Natural killer cell (primary cell): ENCODE measurements around the gene NPIPA3. TPM values are rescaled to one million over a fixed set of nuclear protein-coding genes. Genes with fewer than 3 reads are reported as not detected.
"Not testable (repeated sequence)": the region's sequence is repeated elsewhere in the genome, so short reads cannot be mapped to it uniquely, and the experiment has no call there.

Experiments used
- ATAC-seq, 3 donors: fragments of 150-1000 bp in 2 of 3; fragments of 200-7000 bp in 1 of 3; cut with Tn5 transposase; 1 replicate in 1 of 3; 2 replicates in 2 of 3; pipeline ENCODE4 v1.10.0; 2021; ENCODE audit warnings: mild to moderate bottlenecking in 2 of 3, moderate library complexity in 2 of 3
- DNase-seq, 2 donors: peaks; one replicate each; pipeline versions ENCODE4 v3.0.0 to v3.0.0-alpha.2; 2013 to 2021; ENCODE audit warnings: mixed read lengths in 1 of 2
- H3K27ac ChIP-seq: one replicate; pipeline ENCODE4 v1.5.1; 2013; ENCODE audit warnings: mild to moderate bottlenecking, low read length
- H3K27me3 ChIP-seq: one replicate; pipeline ENCODE4 v1.6.1; 2013; ENCODE audit warnings: low read length; ENCODE audit not compliant: control insufficient read depth, insufficient read depth
- H3K36me3 ChIP-seq: one replicate; pipeline ENCODE4 v1.6.1; 2013; ENCODE audit warnings: low read length; ENCODE audit not compliant: control insufficient read depth, insufficient read depth
- H3K4me1 ChIP-seq: one replicate; pipeline ENCODE4 v1.6.1; 2013; ENCODE audit warnings: low read length; ENCODE audit not compliant: control insufficient read depth, insufficient read depth
- H3K4me3 ChIP-seq: one replicate; pipeline ENCODE4 v1.5.1; 2013; ENCODE audit warnings: low read length
- H3K9me3 ChIP-seq: one replicate; pipeline ENCODE4 v1.6.1; 2013; ENCODE audit warnings: low read length; ENCODE audit not compliant: control insufficient read depth, insufficient read depth
- H3K27ac Mint-ChIP-seq, 2 donors: one replicate each; pipeline ENCODE4 v1.8.0; 2022; ENCODE audit warnings: mild to moderate bottlenecking in 2 of 2, mixed read lengths in 2 of 2, moderate library complexity in 1 of 2
- H3K27me3 Mint-ChIP-seq, 2 donors: one replicate each; pipeline ENCODE4 v1.8.0; 2022; ENCODE audit warnings: low read depth in 2 of 2, mixed read lengths in 2 of 2
- H3K36me3 Mint-ChIP-seq: one replicate; pipeline ENCODE4 v1.8.0; 2022; ENCODE audit warnings: mixed read lengths
- H3K4me1 Mint-ChIP-seq, 2 donors: one replicate each; pipeline ENCODE4 v1.8.0; 2022; ENCODE audit warnings: mixed read lengths in 2 of 2
- H3K4me3 Mint-ChIP-seq: one replicate; pipeline ENCODE4 v1.8.0; 2022; ENCODE audit warnings: mild to moderate bottlenecking, moderate library complexity, mixed read lengths
- H3K9me3 Mint-ChIP-seq, 2 donors: one replicate each; pipeline ENCODE4 v1.8.0; 2022; ENCODE audit warnings: mixed read lengths in 2 of 2
- WGBS: methylation state at CpG from one replicate; pipeline ENCODE4 v1.1.7; 2013; ENCODE audit warnings: missing lambda C conversion rate; ENCODE audit not compliant: insufficient coverage; 5-methylcytosine and 5-hydroxymethylcytosine counted together
- intact Hi-C: fragments of 100-400 bp; cut with micrococcal nuclease; formaldehyde crosslinking; loops from one replicate; pipeline ENCODE4 v1.14.2; 2022
- total RNA-seq, 4 donors: library from RNA; stranded (reverse); fragments of 120-200 nt in 1 of 4; gene quantifications; one replicate each; pipeline versions ENCODE4 v1.2.3 to v1.2.4, GENCODE V29; 2013 to 2022
- TF ChIP-seq, protein P1 (sequence below): fragments of 200-600 bp; IDR thresholded peaks from one replicate; pipeline ENCODE4 v1.8.0; 2022; ENCODE audit warnings: antibody characterized with exemption

NPIPA3 gene
- 1 to 10 TPM in 1 of 3 donors, not detected in 2; 3.1 TPM for total RNA-seq
- total RNA-seq (2013) = 1.6 TPM

DNA sequence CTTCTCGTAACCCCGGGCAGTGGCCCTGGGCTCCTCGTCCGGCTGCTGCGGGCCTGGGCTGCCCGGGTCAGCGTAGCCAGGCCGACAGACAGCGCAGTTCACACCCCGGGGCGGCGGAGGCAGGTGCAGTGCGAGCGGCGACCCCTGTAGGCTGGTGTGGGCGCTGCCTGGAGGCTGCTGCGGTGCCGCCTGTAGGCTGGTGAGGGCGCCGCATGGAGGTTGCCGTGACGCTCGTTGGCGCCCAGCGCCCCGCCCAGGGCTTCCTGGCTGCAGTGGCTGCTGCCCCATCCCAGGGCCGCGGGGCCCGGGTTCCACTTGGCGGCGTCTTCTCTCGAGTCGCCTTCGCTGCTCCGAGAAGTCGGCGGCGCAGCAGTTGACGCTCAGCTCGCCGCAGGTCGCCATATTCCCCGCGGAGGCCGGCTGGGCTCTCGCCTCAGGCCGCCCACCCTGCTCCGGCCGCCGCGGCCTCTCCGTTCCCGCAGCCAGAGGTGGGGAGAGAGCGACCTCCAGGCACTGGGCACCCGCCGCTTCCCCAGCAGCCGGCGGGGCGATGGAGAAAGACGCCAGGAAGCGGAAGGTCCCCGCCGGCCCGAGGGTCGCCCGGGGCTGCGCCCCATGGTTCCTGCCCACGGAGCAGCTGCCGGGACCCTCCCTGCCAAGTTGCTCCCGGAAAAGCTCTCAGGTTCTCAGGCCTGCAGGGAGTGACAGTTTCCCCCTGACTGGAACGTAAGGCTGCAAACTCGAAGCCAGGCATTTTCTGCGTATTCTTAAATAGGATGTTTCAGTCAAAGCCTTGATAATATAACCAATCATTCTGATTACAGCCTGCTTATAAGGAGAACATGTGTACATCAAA lies at the start of gene NPIPA3:
NPIPA3 (plus strand) TSS at position 256 of the 856 bp plus-strand sequence. CDS start 5,533 bp downstream, outside the sequence.
- DNase-seq, intact Hi-C loops, H3K9me3 ChIP-seq, H3K4me1 ChIP-seq, H3K36me3 ChIP-seq, H3K27me3 Mint-ChIP-seq, H3K9me3 Mint-ChIP-seq, H3K4me3 Mint-ChIP-seq, H3K4me1 Mint-ChIP-seq, H3K27ac ChIP-seq, H3K27me3 ChIP-seq, H3K27ac Mint-ChIP-seq, H3K4me3 ChIP-seq, H3K36me3 Mint-ChIP-seq: not testable (repeated sequence)
- ATAC-seq = peak; percentile 99 to 100 (median 99)
- no CpG with 5 or more reads among the region's 73 CpGs for WGBS

DNA sequence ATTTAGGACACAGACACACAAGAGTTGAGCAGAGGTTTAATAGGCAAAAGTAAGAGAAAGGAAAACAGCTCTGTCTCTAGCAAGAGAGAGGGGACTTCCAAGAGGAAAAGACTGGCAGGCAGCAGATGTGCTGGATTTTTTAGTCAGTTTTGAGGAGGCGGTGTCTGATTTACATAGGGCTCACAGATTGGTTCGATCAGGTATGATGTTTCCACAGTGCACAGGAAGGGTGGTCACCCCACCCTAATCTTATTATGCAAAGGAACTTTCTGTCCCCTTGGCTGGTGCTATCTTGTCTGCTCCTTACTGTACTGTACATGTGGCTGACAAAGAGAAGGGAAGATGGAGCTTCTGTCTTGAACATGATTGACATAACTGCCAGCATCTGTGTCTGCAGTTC lies 45.1 kb upstream of the NPIPA3 start:
- intact Hi-C loops = no loop called here
- H3K27ac ChIP-seq = no peak overlapping the region
- no peaks in the 10 kb centered on the region for H3K27me3 ChIP-seq
- peaks cover 50% of the 10 kb centered on the region for H3K36me3 ChIP-seq
- DNase-seq (no peak), ATAC-seq (no peak)
- TF ChIP-seq, protein P1, sequence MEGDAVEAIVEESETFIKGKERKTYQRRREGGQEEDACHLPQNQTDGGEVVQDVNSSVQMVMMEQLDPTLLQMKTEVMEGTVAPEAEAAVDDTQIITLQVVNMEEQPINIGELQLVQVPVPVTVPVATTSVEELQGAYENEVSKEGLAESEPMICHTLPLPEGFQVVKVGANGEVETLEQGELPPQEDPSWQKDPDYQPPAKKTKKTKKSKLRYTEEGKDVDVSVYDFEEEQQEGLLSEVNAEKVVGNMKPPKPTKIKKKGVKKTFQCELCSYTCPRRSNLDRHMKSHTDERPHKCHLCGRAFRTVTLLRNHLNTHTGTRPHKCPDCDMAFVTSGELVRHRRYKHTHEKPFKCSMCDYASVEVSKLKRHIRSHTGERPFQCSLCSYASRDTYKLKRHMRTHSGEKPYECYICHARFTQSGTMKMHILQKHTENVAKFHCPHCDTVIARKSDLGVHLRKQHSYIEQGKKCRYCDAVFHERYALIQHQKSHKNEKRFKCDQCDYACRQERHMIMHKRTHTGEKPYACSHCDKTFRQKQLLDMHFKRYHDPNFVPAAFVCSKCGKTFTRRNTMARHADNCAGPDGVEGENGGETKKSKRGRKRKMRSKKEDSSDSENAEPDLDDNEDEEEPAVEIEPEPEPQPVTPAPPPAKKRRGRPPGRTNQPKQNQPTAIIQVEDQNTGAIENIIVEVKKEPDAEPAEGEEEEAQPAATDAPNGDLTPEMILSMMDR = no peak
- Mint-ChIP-seq H3K4me1 (no peaks in the 10 kb centered on the region), H3K4me3 (no peak overlapping the region), H3K36me3 (peaks cover 12% of the 10 kb centered on the region), H3K27ac (peak overlapping the region; percentile 31 to 65), H3K27me3 (no peaks in the 10 kb centered on the region), H3K9me3 (no peaks in the 10 kb centered on the region)
- no peak overlapping the region for H3K4me3 ChIP-seq
- no peaks in the 10 kb centered on the region for H3K4me1 ChIP-seq
- H3K9me3 ChIP-seq = no peaks in the 10 kb centered on the region
- whole genome bisulfite sequencing = 88% methylated on average over 1 of the region's 2 CpGs

- 95% methylated on average over 16 of the region's 16 CpGs for WGBS
- H3K36me3 Mint-ChIP-seq = peaks cover 18% of the 10 kb centered on the region
Measured at GRCh38 chr16:14667347-14668266, 35.6 kb upstream of the NPIPA3 start.

More at GRCh38 chr16:14667347-14668266, 35.6 kb upstream of the NPIPA3 start:
- intact Hi-C loops = no loop called here
- ATAC-seq (no peak), DNase-seq (no peak)
- peaks cover 54% of the 10 kb centered on the region for H3K36me3 ChIP-seq
- no peak overlapping the region for H3K4me3 ChIP-seq
- no peaks in the 10 kb centered on the region for H3K9me3 ChIP-seq
- TF ChIP-seq, protein P1 = no peak
- no peak overlapping the region for H3K4me3 Mint-ChIP-seq
- no peaks in the 10 kb centered on the region for H3K9me3 Mint-ChIP-seq
- no peak overlapping the region for H3K27ac Mint-ChIP-seq
- peaks cover 1% of the 10 kb centered on the region for H3K4me1 ChIP-seq
- H3K27me3 ChIP-seq = no peaks in the 10 kb centered on the region
- H3K27me3 Mint-ChIP-seq = no peaks in the 10 kb centered on the region
- no peak overlapping the region for H3K27ac ChIP-seq
- peaks cover 4% of the 10 kb centered on the region in 2 donors for H3K4me1 Mint-ChIP-seq
